ENCODE measurements around the gene INSYN2A.

Gene INSYN2A

DNA sequence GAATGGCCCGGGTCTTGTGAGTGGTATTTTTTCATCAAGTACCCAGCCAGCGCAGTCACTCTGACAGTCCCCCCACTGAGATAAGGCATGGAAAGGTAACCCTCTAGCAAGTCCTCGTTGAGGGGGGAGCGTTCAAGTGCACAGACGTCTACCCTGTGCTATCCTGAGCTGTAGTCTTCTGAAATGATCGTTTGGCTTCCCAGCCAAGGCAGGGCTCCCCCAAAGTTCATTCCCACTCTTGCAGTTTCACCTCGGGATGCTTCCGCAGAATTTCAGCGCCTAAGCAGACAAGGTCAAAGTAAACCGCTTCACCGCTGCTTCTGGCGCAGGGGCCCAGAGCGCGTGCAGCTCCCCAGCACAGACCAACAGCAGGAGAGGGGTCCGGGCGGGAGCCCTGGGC is 1.8 kb downstream of the INSYN2A start:
- no peak for DNase-seq

- DNase-seq, result no peak
Observed at GRCh38 chr10:127194111-127194510, 2.3 kb downstream of the INSYN2A start.

- DNase-seq, result no peak
Observed at GRCh38 chr10:127193125-127193524, 3.3 kb downstream of the INSYN2A start.

- DNase-seq, result no peak
Observed at GRCh38 chr10:127190427-127190826, 6.0 kb downstream of the INSYN2A start.

GRCh38 chr10:127189226-127189625 is 7.2 kb downstream of the INSYN2A start:
- no peak for DNase-seq

DNA sequence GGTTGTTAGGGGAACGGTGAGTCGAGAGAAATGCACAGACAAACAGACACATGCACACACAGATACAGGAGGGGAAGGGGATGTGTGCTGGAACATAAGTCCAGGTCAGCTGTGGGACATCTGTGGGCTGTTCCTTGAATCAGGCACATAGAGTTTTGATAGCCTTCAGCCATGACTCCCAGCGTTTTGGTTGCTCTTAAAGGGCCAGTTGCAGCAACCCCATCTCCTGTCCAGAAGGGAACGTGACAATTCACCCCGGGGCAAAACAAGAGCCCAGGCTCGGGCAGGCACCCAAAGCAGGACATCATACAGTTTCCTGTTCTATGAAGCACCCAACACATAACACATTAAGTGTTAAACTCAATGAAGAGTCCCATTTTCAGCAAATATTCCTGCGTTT is 9.6 kb downstream of the INSYN2A start:
- no peak for DNase-seq

- no peak for DNase-seq
Observed at GRCh38 chr10:127184582-127184981, 11.8 kb downstream of the INSYN2A start.

DNA sequence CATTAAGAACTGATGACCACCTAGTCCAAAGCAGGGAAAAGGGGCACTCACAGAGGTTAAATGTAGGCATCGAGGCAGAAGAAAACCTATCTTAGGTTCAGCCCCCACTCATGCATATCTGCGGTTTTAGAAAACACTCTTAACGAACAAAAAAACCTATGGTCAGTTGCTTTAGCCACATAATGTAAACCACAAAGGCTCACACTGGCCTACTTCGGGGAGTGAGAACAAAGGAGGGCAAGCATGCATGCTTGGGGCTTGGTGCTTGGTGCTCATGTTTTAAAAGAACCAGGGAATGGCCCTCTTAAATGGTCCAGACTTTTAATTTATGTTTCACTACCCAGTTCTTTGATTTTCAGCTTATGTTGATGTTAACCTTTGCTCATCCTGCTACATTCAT is 14.2 kb downstream of the INSYN2A start:
- no peak for DNase-seq

- DNase-seq, result no peak
Observed at GRCh38 chr10:127179612-127180250, 16.7 kb downstream of the INSYN2A start.

- no peak for DNase-seq
Observed at GRCh38 chr10:127176649-127177048, 19.7 kb downstream of the INSYN2A start.

DNA sequence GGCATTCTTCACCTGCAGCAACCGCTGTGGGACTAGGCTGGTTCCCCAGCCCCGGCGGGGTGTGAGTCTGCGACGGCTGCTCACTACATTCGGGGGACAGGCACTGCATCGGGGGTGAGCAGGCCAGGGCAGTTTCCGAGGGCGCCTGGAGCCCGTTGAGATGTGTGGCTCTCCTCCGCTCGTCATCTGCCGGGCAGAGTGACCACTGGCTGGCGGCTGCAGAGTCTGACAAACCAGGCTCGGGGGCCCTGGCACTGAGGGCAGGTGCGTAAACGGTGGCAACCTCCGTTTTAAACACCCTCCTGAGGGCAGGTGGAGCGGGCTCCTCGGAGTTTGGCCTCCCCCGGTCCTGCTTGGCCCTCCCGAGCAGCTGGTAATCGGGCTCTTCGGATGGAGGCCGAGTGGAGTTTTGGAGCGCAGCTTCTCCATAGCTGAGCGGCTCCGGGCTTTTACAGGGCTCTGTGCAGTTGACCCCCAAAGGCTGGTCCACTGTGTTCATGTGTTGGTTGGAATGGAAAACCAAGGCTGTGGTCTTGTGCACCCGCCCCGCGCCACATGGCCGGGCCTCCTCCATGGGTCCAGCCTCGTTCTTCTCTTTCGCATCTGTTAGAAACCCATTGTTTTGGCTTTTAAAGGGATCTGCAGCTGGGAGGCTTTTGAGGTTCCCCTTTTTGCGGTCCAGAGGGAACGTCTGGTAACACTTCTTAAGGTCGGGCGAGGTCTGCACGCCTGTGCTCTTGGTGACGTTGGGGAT is 20.9 kb downstream of the INSYN2A start:
- DNase-seq, result no peak

- DNase-seq, result no peak
Observed at GRCh38 chr10:127174866-127175265, 21.5 kb downstream of the INSYN2A start.

GRCh38 chr10:127168261-127168660 is 28.1 kb downstream of the INSYN2A start:
- DNase-seq, result no peak

- DNase-seq, result no peak
Observed at GRCh38 chr10:127162841-127163240, 33.5 kb downstream of the INSYN2A start.

DNA sequence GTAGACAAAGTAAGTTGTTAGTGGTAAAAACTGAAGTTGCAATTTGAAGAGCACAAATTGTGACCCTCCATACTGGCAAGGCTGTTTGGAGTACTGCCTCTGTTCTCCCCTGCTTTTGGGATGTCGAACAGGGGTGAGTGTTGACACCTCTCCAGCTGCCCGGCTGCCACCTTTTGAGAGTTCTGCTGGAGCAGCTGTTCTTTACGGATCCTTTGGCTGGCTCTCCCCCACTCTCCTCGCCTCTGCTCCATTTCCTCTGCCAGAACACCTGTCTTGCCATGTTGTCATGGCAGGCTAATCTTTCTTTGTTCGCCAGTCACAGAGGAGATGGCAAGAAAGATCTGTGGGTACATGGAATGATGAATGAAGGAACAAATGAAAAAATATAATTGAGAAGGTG is 34.9 kb downstream of the INSYN2A start:
- DNase-seq, result no peak

- DNase-seq, result no peak
Observed at GRCh38 chr10:127159648-127160245, 36.6 kb downstream of the INSYN2A start.

DNA sequence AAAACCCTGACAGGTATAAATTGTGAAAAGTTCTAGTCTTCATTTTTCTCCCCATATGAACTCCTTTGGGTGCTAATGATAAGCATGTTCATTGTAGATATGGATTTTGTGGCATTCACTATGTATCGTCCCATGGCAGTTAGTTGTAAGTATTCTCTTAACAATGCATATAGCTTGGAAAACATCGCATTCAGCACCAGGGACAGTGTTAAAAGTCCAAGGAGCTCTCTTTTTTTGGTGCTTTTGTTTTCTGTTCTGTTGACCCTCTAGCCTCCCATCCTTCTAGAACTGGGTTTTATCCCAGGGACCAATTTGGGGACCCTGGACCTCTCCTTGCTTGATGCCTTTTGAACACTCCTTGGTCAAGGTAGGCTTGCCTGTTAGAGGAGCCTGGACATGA is 37.7 kb downstream of the INSYN2A start:
- DNase-seq, result no peak

DNA sequence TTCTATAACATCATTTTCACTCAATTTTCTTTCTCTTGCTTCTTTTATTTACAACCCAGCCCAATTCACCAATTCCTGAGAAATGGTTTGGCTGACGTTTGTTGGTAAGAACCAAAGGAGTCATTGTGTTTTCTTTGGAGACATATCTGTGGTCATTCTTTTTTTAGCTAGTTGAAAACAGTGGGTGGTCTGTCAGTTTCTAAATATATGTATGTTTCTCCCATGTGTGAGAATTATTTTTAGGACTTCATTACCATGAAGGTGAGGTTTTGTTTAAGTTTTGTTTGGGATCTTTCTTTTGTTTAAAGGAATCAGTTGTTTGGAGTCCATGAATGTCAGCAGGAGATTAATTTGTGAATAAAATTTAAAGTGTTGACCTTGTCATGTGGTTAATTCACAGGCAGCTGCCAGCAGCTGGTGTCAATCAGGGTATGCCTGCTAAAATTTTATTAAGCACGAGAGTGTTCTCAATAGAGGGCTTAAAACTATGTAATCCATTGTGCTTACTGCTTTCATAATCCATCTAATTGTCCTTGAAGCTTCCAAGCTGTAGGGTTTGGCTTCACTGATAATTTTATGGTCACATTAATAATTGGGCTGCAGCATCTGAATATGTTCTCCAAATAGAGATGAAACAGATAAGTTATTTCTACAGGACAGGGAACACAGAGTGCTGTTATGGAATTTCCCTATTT is 38.7 kb downstream of the INSYN2A start:
- no peak for DNase-seq

DNA sequence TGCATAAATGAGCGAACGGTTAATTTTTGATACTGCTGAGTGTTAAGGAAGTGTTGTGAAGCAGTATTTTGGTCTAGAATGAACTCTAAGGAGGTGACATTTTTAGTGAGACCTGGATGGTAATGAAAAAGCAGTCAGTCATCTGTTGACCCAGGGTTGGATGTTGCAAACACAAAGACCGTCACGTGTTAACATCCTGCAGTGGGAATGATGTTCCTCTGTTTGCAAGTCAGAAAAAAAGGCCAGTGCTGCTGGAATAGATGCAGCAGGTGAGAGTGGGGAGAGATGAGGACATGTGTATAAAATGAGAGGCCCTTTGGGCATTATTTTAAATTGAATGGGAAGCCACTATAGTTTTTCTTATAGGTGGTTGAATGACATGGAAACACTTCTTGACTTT is 39.3 kb downstream of the INSYN2A start:
- no peak for DNase-seq

DNA sequence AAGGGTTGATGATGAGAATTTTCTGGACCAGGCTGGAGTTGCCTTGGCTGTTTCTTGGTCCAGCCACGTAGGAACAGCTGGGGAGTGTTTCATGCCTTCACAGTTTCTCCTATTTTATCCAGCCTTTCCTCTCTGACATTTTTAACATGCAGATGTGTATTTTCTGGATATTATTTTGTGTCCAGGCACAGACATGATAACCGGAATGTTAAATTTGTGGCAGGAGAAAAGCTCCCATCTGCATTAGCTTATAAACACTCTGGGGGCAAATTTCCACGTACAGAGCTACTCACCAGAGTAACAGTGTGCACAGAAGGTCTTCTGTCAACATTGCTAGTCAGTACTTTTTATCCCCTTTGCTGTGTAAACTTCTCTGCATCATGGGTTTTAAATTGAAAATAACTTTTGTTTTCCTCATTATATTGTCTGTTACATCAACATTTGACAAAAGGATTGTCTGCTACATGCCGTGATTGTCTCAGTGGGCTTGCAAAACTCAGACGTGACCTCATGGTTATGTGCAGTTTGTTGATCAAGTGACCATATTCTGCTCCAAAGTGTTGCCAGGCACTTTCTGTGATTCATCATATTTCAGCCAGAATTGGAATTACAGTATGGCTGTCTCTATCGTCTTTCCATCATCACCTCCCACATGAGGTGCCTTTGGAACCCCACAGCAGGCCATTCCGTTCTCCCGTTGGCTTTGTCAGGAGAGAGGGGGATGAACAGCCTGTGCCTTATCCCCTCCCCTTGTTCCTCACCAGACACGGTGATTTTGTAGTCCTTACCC is 41.4 kb downstream of the INSYN2A start:
- no peak for DNase-seq

DNA sequence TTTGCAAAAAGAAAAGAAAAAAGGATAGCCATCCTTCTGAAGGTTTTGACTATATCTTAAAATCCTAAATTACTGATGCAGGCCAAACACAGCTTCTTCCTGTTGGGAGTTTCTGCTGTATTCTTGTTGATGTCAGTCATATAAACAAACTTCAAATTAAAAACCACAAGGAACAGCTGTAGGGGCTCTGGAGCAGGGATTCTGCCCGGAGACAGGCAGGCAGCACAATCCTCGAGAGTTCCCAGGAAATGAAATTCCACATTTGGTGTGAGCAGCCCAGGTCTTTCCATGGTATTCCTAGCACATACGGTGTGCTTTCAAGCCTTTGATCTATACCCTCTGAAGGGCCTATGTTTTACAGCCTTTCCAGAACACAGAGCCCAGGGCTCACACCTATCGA is 43.2 kb downstream of the INSYN2A start:
- no peak for DNase-seq

GRCh38 chr10:127151981-127152699 is 44.3 kb downstream of the INSYN2A start:
- DNase-seq, result no peak
